ENCODE data around the gene RPS2. TPM values are rescaled to one million over a fixed set of nuclear protein-coding genes. Genes with fewer than 3 reads are reported as not detected.
A peak's percentile ranks its signal among the peaks of the same experiment; 100 is the strongest.
"Not testable (repeated sequence)": the region's sequence is repeated elsewhere in the genome, so short reads cannot be mapped to it uniquely, and the experiment has no call there.

RPS2 gene
- total RNA-seq, 1 experiment from 2014 or later: 10,766 TPM

DNA sequence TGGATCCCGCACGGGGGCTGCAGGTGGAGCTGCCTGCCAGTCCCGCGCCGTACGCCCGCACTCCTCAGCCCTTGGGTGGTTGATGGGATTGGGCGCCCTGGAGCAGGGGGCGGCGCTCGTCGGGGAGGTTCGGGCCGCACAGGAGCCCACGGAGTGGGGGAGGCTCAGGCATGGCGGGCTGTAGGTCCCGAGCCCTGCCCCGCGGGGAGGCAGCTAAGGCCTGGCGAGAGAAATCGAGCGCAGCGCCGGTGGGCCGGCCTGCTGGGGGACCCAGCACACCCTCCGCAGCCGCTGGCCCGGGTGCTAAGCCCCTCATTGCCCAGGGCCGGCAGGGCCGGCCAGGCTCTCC lies 6.5 kb downstream of the RPS2 start:
- in situ Hi-C loops (cut with HindIII; ENCODE audit: low pct_unique_long_range_greater_than_20kb, low sequenced_read_pairs); DNase-seq (ENCODE audit: low read depth): not testable (repeated sequence)

DNA sequence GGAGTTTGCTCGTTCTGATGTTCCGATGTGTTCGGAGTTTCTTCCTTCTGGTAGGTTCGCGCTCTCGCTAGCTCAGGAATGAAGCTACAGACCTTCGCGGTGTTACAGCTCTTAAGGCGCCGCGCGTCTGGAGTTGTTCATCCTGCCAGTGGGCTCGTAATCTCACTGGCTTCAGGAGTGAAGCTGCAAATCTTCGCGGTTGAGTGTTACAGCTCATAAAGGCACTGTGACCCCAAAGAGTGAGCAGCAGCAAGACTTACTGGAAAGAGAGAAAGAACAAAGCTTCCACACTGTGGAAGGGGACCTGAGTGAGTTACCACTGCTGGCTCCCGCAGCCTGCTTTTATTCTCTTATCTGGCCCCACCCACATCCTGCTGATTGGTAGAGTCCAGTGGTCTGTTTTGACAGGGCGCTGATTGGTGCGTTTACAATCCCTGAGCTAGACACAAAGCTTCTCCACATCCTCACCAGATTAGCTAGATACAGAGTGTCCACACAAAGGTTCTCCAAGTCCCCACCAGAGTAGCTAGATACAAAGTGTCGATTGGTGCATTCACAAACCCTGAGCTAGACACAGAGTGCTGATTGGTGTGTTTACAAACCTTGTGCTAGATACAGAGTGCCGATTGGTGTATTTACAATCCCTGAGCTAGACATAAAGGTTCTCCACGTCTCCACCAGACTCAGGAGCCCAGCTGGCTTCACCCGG lies 7.0 kb downstream of the RPS2 start:
- DNase-seq (ENCODE audit: low read depth); in situ Hi-C loops (cut with HindIII; ENCODE audit: low pct_unique_long_range_greater_than_20kb, low sequenced_read_pairs): not testable (repeated sequence)

- in situ Hi-C loops (cut with HindIII; ENCODE audit: low pct_unique_long_range_greater_than_20kb, low sequenced_read_pairs): no loop called here
- DNase-seq (ENCODE audit: low read depth): no peak
Measured at GRCh38 chr16:1953734-1954133, 10.9 kb downstream of the RPS2 start.

DNA sequence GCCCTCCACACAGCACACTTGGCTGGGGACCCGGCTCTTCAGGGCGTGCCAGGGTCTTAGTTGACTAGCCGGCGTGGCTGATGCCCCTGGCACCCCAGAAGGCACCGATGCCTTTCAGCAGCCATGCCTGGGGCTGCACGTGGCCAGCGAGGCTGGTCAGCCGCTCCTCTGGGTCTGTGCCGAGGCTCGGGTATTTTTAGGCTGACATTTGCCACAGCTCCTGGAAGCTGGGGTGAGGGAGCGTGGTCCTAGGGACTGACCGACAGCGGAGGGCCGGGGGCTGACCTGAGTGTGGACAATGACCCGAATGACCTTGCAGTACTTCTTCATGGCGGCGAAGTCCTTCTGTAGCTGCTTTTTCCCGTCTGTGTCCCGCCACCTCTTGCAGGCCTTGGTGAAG lies 14.1 kb downstream of the RPS2 start:
- DNase-seq (ENCODE audit: low read depth): no peak

DNA sequence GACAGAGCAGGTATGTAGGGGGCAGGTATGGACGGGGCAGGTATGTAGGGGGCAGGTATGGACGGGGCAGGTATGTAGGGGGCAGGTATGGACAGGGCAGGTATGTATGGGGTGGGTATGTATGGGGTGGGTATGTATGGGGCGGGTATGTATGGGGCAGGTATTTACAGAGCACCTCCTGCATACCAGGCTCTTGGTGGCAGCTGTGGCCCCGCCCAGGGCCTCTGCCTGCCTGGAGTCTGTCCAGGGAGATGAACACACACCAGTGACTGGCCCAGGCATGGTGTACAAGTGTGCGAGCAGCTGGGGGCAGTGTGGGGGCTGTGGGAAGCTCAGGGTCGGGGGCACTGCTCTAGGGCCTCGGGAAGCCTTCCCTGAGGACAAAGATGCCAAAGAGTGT lies 14.6 kb downstream of the RPS2 start:
- DNase-seq (ENCODE audit: low read depth): no peak
- in situ Hi-C loops (cut with HindIII; ENCODE audit: low pct_unique_long_range_greater_than_20kb, low sequenced_read_pairs): no loop called here

More for the DNA sequence above, 14.1 kb downstream of the RPS2 start:
- in situ Hi-C loops (cut with HindIII; ENCODE audit: low pct_unique_long_range_greater_than_20kb, low sequenced_read_pairs): no loop called here

DNA sequence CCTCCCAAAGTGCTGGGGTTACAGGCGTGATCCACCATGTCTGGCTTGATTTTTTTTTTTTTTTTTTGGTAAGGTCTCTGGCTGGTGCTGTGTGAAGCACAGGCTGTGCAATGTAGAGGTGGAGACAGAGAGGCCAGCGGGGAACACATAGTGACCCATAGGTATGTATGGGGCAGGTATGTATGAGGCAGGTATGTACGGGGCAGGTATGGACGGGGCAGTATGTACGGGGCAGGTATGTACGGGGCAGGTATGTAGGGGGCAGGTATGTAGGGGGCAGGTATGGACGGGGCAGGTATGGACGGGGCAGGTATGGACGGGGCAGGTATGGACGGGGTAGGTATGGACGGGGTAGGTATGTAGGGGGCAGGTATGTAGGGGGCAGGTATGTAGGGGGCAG lies 15.1 kb downstream of the RPS2 start:
- in situ Hi-C loops (cut with HindIII; ENCODE audit: low pct_unique_long_range_greater_than_20kb, low sequenced_read_pairs): no loop called here
- DNase-seq (ENCODE audit: low read depth): no peak

DNA sequence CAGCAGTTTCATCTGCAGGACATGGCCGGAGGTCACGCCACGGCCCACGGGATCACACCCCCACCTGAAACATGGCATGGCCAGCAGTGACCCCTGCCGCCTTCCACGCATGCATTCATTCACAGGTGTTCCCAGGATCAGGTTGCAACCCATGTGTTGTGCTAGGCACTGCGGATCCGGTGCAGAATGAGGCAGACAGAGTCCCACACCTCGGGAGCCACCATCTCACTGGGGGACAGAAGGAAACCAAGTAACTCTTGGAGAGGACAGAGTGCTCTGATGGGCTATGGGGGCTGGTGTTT lies 17.3 kb downstream of the RPS2 start:
- in situ Hi-C loops (cut with HindIII; ENCODE audit: low pct_unique_long_range_greater_than_20kb, low sequenced_read_pairs): no loop called here
- no peak for DNase-seq (ENCODE audit: low read depth)

GRCh38 chr16:1946495-1947368 lies 17.9 kb downstream of the RPS2 start:
- no peak for DNase-seq (ENCODE audit: low read depth)
- in situ Hi-C loops (cut with HindIII; ENCODE audit: low pct_unique_long_range_greater_than_20kb, low sequenced_read_pairs): no loop called here

DNA sequence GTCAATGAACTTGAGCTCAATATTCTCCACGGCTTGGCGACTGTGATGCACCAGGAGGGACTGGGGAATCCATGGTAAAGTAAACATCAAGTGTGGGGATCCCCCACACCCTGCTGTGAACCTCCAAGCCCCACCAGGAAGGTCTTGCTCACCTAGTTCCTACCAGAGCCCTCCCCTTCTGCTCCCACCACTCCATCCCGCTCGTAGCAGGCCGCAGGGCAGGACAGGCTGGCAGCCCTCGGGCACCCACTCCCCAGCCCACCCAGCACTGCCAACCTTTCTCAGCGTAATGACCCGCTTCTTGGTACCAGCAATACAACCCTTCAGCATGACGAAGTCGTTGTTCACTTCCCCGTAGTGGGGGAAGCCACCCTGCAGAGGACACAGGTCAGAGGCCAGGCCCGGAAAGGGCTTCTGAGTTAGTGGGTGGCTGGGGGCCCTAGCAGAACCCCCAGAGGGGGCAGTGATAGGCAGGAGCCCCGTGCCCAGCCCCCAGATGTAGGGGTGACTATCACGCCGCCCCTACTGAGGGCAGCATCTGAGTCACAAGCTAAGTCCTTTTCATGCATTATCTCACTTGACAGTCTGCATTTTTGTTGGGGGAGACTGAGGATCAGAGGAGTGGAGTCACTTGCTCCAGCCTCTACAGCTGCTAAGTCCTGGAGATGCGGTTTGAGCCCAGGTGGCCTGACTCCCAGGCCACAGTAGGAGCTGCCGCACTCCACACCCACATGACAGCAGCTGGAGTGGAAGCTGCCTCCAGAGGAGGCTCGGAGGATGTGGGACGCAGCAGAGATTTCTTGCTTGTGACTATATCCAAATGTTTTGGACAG lies 18.9 kb downstream of the RPS2 start:
- in situ Hi-C loops (cut with HindIII; ENCODE audit: low pct_unique_long_range_greater_than_20kb, low sequenced_read_pairs): no loop called here
- DNase-seq (ENCODE audit: low read depth): no peak

DNA sequence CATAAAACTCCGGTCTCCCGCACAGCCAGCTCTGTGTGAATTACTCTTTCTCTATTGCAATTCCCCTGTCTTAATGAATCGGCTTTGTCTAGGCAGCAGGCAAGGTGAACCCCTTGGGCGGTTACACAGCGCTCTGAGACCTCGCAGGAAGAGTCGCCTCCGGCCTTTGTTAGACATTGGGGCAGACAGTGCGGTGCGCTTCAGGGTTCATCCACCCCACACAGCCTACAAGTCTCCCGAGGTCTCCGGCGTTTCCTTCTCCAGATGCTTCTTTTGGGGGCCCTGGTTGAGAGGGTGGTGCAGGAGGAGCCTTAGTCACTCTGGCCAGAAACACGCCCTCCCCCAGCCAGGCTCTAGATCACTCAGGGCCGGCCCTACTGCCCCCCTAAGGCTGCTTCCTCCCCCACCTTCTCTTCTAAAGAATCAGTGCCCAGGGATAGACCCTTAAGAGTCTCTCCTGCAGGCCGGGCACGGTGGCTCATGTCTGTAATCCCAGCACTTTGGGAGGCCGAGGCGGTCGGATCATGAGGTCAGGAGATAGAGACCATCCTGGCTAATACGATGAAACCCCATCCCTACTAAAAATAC lies 19.9 kb downstream of the RPS2 start:
- in situ Hi-C loops (cut with HindIII; ENCODE audit: low pct_unique_long_range_greater_than_20kb, low sequenced_read_pairs): no loop called here
- no peak for DNase-seq (ENCODE audit: low read depth)

GRCh38 chr16:1942810-1943726 lies 21.6 kb downstream of the RPS2 start, which contains the start of gene MSRB1:
Gene MSRB1, minus strand, starts transcription at chr16:1943199. Its CDS starts 43 bp downstream, at chr16:1943156.
- peak; percentile 98 for DNase-seq (ENCODE audit: low read depth)
- in situ Hi-C loops (cut with HindIII; ENCODE audit: low pct_unique_long_range_greater_than_20kb, low sequenced_read_pairs): no loop called here

DNA sequence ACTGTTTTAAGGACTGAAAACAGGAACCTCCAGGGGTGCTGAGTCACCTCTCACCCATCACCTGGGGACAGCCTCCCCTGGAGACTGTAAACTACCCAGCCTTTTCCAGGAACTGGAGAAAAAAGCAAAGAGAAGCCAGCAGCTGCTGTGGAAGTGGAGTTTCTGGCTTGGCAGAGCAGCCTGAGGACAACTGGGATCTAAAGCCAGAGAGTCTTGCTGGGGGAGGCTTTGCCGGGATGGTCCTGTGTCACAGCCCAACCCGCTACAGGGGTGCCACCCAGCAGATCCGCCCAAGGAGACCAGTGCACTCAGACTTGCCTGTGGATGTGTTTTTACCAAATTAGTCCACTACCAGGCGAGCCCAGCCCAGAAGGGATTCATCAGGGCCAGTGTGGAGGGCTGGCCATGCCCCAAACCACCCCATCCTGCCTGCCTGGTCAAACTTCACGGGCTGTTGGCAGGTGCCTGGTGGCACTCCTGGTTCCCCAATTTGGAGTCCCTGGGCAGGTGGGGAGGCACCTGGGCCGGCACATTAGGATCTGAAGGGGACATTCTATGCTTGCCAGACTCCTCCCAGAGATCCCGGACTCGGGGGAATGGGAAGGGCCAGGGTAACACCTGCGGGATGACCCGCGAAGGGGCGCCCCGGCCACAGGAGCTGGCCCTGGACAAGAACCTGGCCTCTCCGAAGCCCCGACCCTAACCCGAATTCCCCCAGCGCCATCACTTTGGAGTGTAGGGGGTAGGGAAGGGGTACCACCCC lies 22.4 kb downstream of the RPS2 start:
- in situ Hi-C loops (cut with HindIII; ENCODE audit: low pct_unique_long_range_greater_than_20kb, low sequenced_read_pairs): no loop called here
- peak; percentile 59 for DNase-seq (ENCODE audit: low read depth)

DNA sequence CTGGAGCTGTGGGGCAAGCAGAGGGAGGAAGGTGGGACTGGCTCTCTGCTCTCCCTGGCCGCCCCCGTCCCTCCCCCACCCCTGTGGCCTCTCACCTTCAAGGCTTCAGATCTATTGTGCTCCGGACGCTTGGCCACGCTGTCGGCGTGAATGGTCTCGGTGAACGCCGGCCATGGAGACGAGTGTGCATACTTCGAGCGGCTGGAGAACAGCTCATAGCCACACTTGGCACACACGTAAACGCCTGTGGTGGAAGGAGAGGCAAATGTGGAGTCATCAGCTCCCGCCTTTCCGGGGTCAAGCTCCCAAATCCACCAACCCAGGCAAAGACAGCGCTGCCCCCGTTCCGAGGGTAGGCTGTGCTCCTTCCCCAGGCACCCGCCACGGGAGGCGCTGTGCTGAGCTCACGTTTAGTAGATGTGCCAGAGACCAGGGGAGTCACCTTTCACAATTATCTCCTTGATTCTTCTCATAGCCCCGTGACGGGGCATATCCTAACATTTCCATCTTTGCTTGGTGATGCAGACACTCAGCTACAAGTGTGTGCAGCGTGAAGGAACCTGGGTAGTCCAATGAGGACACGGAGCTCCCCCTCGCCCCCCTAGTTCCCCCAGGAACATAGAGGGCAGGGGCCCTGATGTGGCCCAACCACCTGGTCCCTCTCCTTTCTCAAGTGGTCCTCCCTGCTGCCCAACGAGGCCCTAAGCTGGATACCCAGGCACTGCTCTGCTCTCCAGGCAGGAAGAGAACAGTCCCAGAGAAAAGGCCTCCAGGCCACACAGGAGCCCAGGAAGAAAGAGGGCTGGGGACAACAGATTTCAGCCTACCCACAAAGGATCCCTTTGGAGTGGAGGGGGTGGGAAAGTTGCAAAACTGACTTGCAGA lies 23.2 kb downstream of the RPS2 start:
- in situ Hi-C loops (cut with HindIII; ENCODE audit: low pct_unique_long_range_greater_than_20kb, low sequenced_read_pairs): no loop called here
- peak; percentile 97 for DNase-seq (ENCODE audit: low read depth)

DNA sequence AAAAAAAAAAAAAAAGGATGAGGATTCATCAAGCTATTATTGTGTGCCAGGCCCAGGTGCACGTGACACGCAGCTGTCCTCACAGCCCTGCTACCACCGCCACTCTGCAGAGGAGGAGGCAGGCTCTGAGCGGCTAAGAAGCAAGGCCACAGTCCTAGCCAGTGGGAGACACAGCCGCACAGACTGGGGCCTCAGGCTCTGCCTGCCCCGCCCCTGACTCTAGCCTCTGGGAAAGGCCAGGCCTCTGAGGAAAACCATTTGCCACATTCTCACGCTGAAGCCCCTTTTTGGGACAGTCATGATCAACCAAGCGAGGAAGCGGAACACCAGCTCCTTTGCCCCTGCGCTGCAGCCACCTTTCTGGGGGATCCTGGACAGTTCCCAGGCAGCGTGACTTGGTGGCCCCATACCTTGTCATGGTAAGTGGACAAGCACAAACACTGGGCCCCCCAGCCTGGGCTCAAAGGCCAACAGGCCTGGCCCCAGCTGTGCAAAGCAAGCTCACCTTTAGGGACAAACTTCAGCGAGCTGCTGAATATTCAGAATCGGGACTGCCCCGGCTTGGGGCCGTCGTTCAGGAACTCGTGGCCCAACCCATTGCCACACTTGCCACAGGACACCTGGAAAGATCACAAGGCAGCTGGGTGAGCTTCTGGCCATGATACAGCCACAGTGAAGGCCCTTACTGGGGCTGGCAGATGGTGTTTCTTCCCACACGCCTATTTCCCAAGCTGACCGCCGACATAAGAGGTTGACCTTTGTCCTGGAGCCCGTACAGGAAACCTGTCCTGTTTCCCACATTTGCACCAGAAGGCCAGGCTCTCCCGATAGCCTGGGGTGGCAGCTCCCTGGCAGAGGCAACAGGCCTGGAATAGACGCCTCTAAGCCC lies 24.1 kb downstream of the RPS2 start:
- peak; percentile 98 for DNase-seq (ENCODE audit: low read depth)
- in situ Hi-C loops (cut with HindIII; ENCODE audit: low pct_unique_long_range_greater_than_20kb, low sequenced_read_pairs): no loop called here

GRCh38 chr16:1939833-1940232 lies 24.8 kb downstream of the RPS2 start:
- in situ Hi-C loops (cut with HindIII; ENCODE audit: low pct_unique_long_range_greater_than_20kb, low sequenced_read_pairs); DNase-seq (ENCODE audit: low read depth): not testable (repeated sequence)

Data from Caki2 (cell line).